Measurements from ENCODE around the gene PHLDB2. TPM values are rescaled to one million over a fixed set of nuclear protein-coding genes. Genes with fewer than 3 reads are reported as not detected.

PHLDB2 gene
- total RNA-seq, 2 experiments from 2014 or later, result 0.61 to 2.1 TPM

DNA sequence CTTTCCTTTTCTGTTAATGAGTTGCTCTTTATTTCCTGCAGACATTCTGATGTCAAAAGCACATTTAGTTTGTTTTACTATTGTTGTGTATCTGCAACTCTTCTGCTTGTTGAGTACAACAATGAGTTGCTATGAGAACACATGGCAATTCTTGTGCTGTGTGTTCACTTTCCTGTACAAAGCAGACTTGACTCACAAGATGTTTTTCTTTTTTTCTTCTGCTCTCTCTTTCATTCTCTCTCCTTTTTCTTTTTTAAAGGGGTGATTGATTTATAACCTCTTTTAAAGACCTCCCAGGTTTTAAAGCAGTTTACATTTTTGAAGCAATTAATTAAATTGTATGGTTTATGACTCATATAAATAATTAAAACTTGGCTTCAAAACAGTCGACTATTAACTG is 88.2 kb downstream of the PHLDB2 start:
- Histone ChIP-seq H3K4me3 (ENCODE audit: low read depth, low read length, poor library complexity, severe bottlenecking) (no peak overlapping the region), H3K4me2 (ENCODE audit: low read length) (no peak overlapping the region), H3K27ac (ENCODE audit: low read depth, low read length, poor library complexity, severe bottlenecking) (no peak overlapping the region), H3K79me2 (ENCODE audit: insufficient read depth, low read depth, low read length) (no peaks in the 10 kb centered on the region), H3K36me3 (ENCODE audit: insufficient read depth, low read length) (no peaks in the 10 kb centered on the region), H3K4me1 (ENCODE audit: insufficient read depth, low read length, poor library complexity, severe bottlenecking) (no peaks in the 10 kb centered on the region), H3K9me2 (ENCODE audit: insufficient read depth, low read length) (no peaks in the 10 kb centered on the region), H2AFZ (ENCODE audit: low read length) (no peak overlapping the region), H4K20me1 (ENCODE audit: insufficient read depth, low read length) (no peaks in the 10 kb centered on the region), H3K9me3 (ENCODE audit: low read length) (no peaks in the 10 kb centered on the region)
- no peak for TF ChIP-seq EZH2phosphoT487 (IDR thresholded peaks at IDR 0.05; ENCODE audit: borderline replicate concordance, low read depth, low read length)
- TF ChIP-seq, protein P1, sequence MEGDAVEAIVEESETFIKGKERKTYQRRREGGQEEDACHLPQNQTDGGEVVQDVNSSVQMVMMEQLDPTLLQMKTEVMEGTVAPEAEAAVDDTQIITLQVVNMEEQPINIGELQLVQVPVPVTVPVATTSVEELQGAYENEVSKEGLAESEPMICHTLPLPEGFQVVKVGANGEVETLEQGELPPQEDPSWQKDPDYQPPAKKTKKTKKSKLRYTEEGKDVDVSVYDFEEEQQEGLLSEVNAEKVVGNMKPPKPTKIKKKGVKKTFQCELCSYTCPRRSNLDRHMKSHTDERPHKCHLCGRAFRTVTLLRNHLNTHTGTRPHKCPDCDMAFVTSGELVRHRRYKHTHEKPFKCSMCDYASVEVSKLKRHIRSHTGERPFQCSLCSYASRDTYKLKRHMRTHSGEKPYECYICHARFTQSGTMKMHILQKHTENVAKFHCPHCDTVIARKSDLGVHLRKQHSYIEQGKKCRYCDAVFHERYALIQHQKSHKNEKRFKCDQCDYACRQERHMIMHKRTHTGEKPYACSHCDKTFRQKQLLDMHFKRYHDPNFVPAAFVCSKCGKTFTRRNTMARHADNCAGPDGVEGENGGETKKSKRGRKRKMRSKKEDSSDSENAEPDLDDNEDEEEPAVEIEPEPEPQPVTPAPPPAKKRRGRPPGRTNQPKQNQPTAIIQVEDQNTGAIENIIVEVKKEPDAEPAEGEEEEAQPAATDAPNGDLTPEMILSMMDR (conservative IDR thresholded peaks at IDR 0.05; ENCODE audit: low read length), result no peak
- no TSS peak for BruUV-seq (replicated peaks)
- no peak for DNase-seq (ENCODE audit: low spot score)
- ChIA-PET CTCF (ENCODE audit: unreplicated experiment) (no interaction called here), POLR2A (no interaction called here)
- intact Hi-C loops (cut with micrococcal nuclease; ENCODE audit: unreplicated experiment), result no loop called here

DNA sequence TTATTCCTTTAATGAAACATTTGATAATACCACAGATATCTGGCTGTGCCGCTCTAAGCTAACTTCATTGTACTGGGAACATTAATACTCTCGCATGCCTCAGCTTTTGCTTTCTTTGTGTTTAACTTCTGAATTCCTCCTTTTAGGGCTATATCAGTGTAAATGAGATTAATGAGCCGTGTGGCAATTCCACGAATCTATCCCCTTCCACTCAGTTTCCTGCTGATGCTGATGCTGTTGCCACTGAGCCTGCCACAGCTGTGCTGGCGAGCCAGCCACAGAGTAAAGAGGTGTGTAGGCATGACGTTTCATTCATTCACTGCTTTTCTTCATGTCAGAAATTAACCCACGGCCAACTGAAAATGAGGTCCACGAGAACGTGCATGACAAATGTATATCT is 89.7 kb downstream of the PHLDB2 start:
- POLR2A ChIA-PET, result no interaction called here
- DNase-seq (ENCODE audit: low spot score), result no peak

GRCh38 chr3:111949712-111950111 is 90.6 kb downstream of the PHLDB2 start:
- Histone ChIP-seq H3K79me2 (ENCODE audit: insufficient read depth, low read depth, low read length) (no peaks in the 10 kb centered on the region), H2AFZ (ENCODE audit: low read length) (no peak overlapping the region), H3K9me2 (ENCODE audit: insufficient read depth, low read length) (no peaks in the 10 kb centered on the region), H3K4me3 (ENCODE audit: low read depth, low read length, poor library complexity, severe bottlenecking) (no peak overlapping the region), H3K4me2 (ENCODE audit: low read length) (no peak overlapping the region), H3K27ac (ENCODE audit: low read depth, low read length, poor library complexity, severe bottlenecking) (no peak overlapping the region), H4K20me1 (ENCODE audit: insufficient read depth, low read length) (no peaks in the 10 kb centered on the region), H3K36me3 (ENCODE audit: insufficient read depth, low read length) (no peaks in the 10 kb centered on the region), H3K9me3 (ENCODE audit: low read length) (no peaks in the 10 kb centered on the region), H3K4me1 (ENCODE audit: insufficient read depth, low read length, poor library complexity, severe bottlenecking) (no peaks in the 10 kb centered on the region)
- no TSS peak for BruUV-seq (replicated peaks)
- ChIA-PET POLR2A (no interaction called here), CTCF (ENCODE audit: unreplicated experiment) (no interaction called here)
- DNase-seq (ENCODE audit: low spot score), result no peak
- TF ChIP-seq, protein P1 (conservative IDR thresholded peaks at IDR 0.05; ENCODE audit: low read length), result no peak
- TF ChIP-seq EZH2phosphoT487 (IDR thresholded peaks at IDR 0.05; ENCODE audit: borderline replicate concordance, low read depth, low read length), result no peak
- intact Hi-C loops (cut with micrococcal nuclease; ENCODE audit: unreplicated experiment), result no loop called here

More for the DNA sequence above, 89.7 kb downstream of the PHLDB2 start:
- BruUV-seq (replicated peaks), result no TSS peak
- Histone ChIP-seq H3K4me3 (ENCODE audit: low read depth, low read length, poor library complexity, severe bottlenecking) (no peak overlapping the region), H3K27ac (ENCODE audit: low read depth, low read length, poor library complexity, severe bottlenecking) (no peak overlapping the region), H3K4me1 (ENCODE audit: insufficient read depth, low read length, poor library complexity, severe bottlenecking) (no peaks in the 10 kb centered on the region), H3K9me2 (ENCODE audit: insufficient read depth, low read length) (no peaks in the 10 kb centered on the region), H3K36me3 (ENCODE audit: insufficient read depth, low read length) (no peaks in the 10 kb centered on the region), H3K4me2 (ENCODE audit: low read length) (no peak overlapping the region), H3K9me3 (ENCODE audit: low read length) (no peaks in the 10 kb centered on the region), H3K79me2 (ENCODE audit: insufficient read depth, low read depth, low read length) (no peaks in the 10 kb centered on the region), H4K20me1 (ENCODE audit: insufficient read depth, low read length) (no peaks in the 10 kb centered on the region), H2AFZ (ENCODE audit: low read length) (no peak overlapping the region)
- TF ChIP-seq, protein P1 (conservative IDR thresholded peaks at IDR 0.05; ENCODE audit: low read length), result no peak
- TF ChIP-seq EZH2phosphoT487 (IDR thresholded peaks at IDR 0.05; ENCODE audit: borderline replicate concordance, low read depth, low read length), result no peak
- CTCF ChIA-PET (ENCODE audit: unreplicated experiment), result no interaction called here
- intact Hi-C loops (cut with micrococcal nuclease; ENCODE audit: unreplicated experiment), result no loop called here

Data from OCI-LY7 (cell line).